GM12892 (cell line): ENCODE results near the gene FOXL3.

Source experiments
- POLR2A ChIP-seq: IDR thresholded peaks from 2 replicates; pipeline ENCODE4 v1.6.1; 2011; ENCODE audit warnings: low read depth, low read length, control low read depth
- POLR2AphosphoS5 ChIP-seq: IDR thresholded peaks from 2 replicates; pipeline ENCODE4 v1.6.1; 2011; ENCODE audit warnings: low read depth, low read length, control low read depth
- TAF1 ChIP-seq: IDR thresholded peaks from 2 replicates; pipeline ENCODE4 v1.6.1; 2011; ENCODE audit warnings: low read depth, mild to moderate bottlenecking, control low read depth, low read length, borderline replicate concordance

GRCh38 chr7:272631-273030 is 17.3 kb upstream of the FOXL3 start:
- no peak for TF ChIP-seq TAF1
- no peak for TF ChIP-seq POLR2AphosphoS5
- TF ChIP-seq POLR2A: no peak
